HG03060 (cell line): ENCODE data around the gene COL18A1.

Experiments
- ATAC-seq: cut with Tn5 transposase; IDR thresholded peaks from one replicate; pipeline ENCODE4 v1.9.1; 2021; ENCODE audit warnings: low read depth, moderate number of reproducible peaks; ENCODE audit not compliant: unreplicated experiment

Gene COL18A1

GRCh38 chr21:45464309-45464708 is 59.3 kb downstream of the COL18A1 start:
- ATAC-seq, result no peak

DNA sequence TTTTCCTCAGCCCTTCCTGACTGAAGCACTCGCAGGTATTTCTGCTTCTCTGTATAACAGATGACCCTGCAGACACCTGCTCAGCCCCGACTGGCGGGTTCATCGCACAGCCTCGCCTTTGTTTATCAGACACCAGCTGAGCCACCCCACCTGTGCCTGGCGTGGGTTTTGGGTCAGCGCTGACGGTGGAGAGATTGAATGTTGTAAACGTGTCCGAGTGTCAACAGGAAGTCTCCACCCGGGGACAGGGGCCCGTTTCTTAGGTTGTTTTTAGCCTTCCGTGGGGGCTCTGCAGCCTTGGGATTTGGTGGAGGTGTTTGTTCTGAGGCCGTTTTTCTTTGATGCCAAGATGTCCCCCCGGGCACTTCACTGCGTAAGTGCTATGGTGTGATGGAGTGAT is 60.1 kb downstream of the COL18A1 start:
- ATAC-seq, result no peak

DNA sequence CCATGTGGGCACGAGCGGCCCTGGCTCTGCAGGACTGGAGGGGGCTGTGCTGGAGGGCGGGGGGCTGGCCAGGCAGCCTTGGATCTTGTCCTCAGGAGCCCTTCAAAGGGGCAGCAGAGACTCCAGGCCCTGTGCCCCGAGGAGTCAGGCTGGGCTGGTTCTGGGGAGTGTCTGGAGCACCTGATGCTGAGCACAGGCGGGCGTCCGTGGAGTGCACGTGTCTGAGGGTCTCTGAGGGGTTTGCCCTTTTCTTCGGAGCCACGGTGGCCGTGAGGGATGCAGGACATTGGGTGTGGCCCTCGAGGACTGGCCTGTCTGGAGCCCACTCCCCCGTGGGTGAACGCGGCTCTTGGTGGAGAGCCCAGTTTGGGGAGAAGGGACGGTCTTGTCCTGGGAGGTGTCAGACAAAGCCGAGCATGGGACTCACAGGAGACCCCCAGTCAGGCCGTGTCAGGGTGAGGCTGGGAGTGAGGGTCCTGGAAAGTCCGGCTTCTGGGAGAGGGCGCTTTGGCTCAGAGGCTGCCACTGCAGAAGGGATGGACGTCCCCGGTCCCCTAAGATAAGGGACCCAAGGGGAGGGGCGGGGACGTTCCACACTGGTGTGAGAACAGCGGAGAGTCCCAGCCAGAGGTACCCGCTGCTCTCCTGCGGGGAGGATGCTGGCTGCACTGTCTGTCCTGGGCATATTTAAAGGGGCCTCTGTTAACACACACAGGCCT is 60.8 kb downstream of the COL18A1 start:
- ATAC-seq, result no peak

- no peak for ATAC-seq
Measured at GRCh38 chr21:45466330-45467220, 61.6 kb downstream of the COL18A1 start.

GRCh38 chr21:45467221-45467779 is 62.3 kb downstream of the COL18A1 start:
- no peak for ATAC-seq

- no peak for ATAC-seq
Measured at GRCh38 chr21:45468051-45468970, 63.3 kb downstream of the COL18A1 start.

GRCh38 chr21:45468971-45469272 is 64.0 kb downstream of the COL18A1 start:
- no peak for ATAC-seq

DNA sequence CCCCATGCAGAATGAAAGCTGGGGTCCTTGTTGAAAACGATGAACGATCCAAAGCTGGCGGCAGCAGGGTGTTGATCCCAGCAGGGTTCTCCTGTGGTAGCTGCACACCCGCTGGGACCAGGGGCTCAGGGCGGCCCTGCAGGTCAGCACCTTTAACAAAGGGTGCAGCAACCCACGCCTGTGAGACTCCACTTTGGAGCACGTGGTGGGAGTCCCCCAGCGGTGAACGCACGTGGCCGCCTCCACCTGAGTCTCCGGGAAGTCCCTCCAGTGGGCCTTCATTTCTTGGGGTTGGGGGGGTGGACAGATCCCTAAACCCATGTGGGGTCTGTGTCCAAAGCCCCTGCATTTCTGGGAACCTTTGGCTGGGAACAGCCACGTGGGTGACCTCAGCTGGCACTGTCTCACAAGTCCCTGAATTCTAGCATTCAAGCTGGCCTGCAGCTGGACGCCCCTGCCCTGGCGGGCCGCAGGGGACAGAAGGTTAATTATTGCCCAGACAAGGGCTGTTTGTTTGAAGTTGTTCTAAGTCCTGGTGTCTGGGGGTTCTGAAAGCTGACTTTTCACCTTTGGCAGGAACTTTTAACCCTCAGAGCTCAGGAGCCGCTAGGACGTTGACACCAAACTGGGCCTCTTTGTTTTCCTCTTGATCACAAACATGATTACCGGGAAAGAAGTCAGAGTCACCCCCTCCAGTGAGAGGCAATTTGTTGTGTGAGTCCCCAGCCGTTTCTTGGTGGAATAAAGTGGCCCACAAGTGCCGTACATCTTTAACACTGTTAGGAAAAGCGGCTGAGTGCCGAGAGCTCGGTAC is 64.5 kb downstream of the COL18A1 start:
- no peak for ATAC-seq

GRCh38 chr21:45470087-45470515 is 65.1 kb downstream of the COL18A1 start:
- no peak for ATAC-seq

GRCh38 chr21:45470773-45471524 is 66.0 kb downstream of the COL18A1 start:
- no peak for ATAC-seq

DNA sequence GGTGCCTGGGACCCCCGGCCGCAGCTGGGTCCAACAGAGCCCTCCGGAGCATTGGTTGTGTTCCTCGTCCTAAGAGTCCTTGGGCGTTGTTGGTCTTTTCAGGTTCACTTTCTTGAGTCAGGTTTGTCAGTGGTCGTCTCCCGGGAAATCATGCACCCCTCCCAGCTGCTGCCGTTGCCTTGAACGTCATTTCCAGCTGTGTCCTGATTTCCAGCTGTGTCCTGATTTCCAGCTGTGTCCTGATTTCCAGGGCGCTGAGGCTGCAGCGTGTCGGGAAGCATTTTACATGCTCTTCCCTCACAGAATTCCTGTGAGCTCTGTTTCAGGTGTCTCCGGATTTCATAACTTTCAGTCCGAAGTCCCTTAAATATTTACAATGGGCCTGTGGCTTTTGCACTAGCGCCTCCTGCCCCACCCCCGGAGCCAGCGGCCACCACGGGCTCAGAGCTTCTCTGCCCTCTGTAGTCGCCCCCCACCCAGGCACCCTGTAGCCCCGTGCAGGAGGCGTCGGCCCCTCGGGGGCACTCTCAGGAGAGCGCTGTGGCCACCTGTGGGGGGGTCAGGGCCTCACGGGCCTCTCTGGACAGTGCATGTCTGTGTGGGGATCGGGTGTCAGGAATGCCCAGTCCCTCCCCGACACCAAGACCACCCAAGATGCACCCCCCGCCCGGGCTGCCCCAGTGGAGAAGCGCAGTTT is 66.7 kb downstream of the COL18A1 start:
- no peak for ATAC-seq

- no peak for ATAC-seq
Measured at GRCh38 chr21:45472445-45473365, 67.7 kb downstream of the COL18A1 start.

DNA sequence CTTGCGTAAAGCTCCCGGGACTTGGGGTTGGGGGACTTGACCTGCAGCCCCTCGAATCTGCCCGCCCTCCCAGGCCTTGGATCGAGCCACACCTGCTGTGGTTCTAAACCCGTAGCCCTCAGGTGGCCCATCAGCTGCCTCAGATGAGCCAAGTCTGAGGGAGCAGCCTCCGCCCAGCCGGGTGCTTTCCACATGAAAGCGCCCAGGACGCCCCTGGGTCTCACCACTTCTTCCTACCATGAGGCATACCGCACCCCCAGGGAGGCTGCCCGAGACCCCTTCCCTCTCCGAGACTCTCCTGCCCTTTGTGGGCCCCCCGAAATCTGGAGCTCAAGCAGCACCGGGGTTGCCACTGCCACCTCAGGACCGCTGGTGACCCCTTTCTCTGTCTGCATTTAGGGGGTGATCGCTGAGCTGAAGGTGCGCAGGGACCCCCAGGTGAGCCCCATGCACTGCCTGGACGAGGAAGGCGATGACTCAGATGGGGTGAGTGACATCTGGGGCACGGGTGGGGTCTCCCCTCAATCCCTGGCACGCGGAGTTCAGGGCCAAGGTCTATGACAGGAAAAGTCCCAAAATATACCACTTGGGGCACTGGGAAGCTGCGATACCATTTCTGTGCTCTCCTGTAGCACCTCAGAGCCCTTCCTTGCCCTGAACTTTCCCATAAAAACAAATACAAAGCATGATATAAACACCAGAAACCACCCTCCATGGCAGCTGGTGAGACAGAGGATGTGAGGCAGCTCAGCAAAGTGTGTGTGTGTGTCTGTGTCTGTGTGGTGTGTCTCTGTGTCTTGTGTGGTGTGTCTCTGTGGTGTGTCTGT is 68.7 kb downstream of the COL18A1 start:
- no peak for ATAC-seq

- ATAC-seq, result no peak
Measured at GRCh38 chr21:45474323-45474950, 69.5 kb downstream of the COL18A1 start.

DNA sequence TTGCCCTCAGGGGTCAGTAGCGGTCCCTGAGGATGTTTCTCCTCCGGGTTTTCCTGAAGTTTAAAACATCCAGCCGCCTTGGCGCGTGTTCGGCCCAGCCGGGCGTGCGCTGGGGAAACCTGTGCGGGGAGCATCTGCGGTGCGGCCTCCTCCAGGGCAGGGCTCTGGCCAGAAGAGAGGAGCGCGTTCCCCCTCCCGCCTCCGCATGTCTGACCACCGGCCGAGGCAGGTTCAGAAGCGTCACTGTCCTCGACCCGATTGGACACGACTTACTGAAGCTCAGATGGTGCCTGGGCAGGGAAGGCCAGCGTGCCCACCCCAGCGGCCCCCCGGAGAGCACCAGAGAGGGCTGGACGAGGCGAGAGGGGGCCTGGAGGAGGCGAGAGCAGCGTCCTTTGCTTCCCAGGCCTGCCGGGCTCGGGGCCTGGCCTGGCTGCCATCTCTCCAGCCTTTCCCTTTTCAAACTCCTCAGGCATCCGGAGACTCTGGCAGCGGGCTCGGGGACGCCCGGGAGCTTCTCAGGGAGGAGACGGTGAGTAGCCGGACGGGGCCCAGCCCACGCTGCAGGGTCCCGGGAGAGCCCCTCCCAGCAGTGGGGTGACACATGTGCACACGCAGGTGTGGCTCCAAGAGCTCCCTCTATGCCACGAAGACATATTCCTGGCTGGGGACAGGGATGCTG is 70.2 kb downstream of the COL18A1 start:
- no peak for ATAC-seq
